ENCODE measurements around the gene ZNF665. TPM values are rescaled to one million over a fixed set of nuclear protein-coding genes. Genes with fewer than 3 reads are reported as not detected.

The ZNF665 gene
- total and polyA plus RNA-seq, 9 donors = 3.9 to 13.0 (median 9.2) TPM

GRCh38 chr19:53157626-53158025 lies 35.5 kb downstream of the ZNF665 start:
- Histone ChIP-seq H3K27ac (no peak overlapping the region), H3K36me3 (no peaks in the 10 kb centered on the region), H3K9me3 (no peaks in the 10 kb centered on the region), H3K27me3 (no peaks in the 10 kb centered on the region), H3K4me3 (peak overlapping the region; percentile 45), H3K4me1 (ENCODE audit: insufficient read depth) (no peaks in the 10 kb centered on the region)
- intact Hi-C loops (cut with DNase I) = no loop called here
- TF ChIP-seq POLR2A (IDR thresholded peaks at IDR 0.05) = no peak
- no peak for TF ChIP-seq CTCF (IDR thresholded peaks at IDR 0.05)
- TF ChIP-seq EP300 (IDR thresholded peaks at IDR 0.05) = no peak
- peak in 2 of 5 donors; percentile 19 to 23 for DNase-seq
- WGBS, 3 donors = 11 to 17% (median 17%) methylated on average over 7 of the region's 7 CpGs

GRCh38 chr19:53156850-53157249 lies 36.3 kb downstream of the ZNF665 start:
- DNase-seq = no peak
- no peaks in the 10 kb centered on the region for H3K27me3 ChIP-seq
- intact Hi-C loops (cut with DNase I) = no loop called here
- H3K4me3 ChIP-seq = no peak overlapping the region
- H3K36me3 ChIP-seq = no peaks in the 10 kb centered on the region
- no peaks in the 10 kb centered on the region for H3K9me3 ChIP-seq
- no peak overlapping the region for H3K27ac ChIP-seq
- TF ChIP-seq CTCF (IDR thresholded peaks at IDR 0.05) = no peak
- no peak for TF ChIP-seq EP300 (IDR thresholded peaks at IDR 0.05)
- no peak for TF ChIP-seq POLR2A (IDR thresholded peaks at IDR 0.05)
- 89 to 96% (median 91%) methylated on average over 9 of the region's 9 CpGs for WGBS, 3 donors
- H3K4me1 ChIP-seq (ENCODE audit: insufficient read depth) = no peaks in the 10 kb centered on the region

DNA sequence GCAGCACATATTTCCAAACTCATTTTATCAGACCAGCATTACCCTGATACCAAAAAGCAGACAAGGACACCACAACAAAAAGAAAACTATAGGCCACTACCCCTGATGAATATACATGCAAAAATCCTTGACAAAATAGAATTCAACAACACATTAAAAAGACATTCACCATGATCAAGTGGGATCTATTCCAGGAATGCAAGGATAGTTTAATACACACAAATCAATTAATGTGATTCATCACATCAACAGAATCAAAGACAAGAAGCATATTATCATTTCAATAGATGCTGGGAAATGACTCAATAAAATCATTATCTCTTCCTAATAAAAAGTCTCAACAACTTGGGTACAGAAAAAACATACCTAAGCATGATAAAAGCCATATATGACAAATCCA lies 45.5 kb downstream of the ZNF665 start:
- no peaks in the 10 kb centered on the region for H3K36me3 ChIP-seq
- H3K9me3 ChIP-seq = peaks cover 5 to 44% of the 10 kb centered on the region in 2 donors
- no peak for DNase-seq
- intact Hi-C loops (cut with DNase I) = no loop called here
- H3K4me3 ChIP-seq = no peak overlapping the region
- TF ChIP-seq EP300 (IDR thresholded peaks at IDR 0.05) = no peak
- TF ChIP-seq POLR2A (IDR thresholded peaks at IDR 0.05) = no peak
- TF ChIP-seq CTCF (IDR thresholded peaks at IDR 0.05) = no peak
- H3K4me1 ChIP-seq (ENCODE audit: insufficient read depth) = no peaks in the 10 kb centered on the region
- H3K27ac ChIP-seq = no peak overlapping the region
- no peaks in the 10 kb centered on the region for H3K27me3 ChIP-seq

DNA sequence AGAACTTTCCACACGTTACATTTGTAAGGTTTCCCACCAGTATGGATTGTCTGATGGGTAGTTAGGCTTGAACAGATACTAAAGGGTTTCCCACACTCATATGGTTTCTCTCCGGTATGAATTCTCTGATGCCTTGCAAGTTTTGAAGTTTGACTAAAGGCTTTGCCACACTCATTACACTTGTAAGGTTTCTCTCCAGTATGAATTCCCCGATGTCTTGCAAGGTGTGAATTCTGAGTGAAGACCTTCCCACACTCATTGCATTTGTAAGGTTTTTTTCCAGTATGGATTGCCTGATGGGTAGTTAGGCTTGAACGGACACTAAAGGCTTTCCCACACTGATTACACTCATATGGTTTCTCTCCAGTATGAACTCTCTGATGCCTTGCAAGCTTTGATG lies 52.8 kb downstream of the ZNF665 start:
- no peak overlapping the region for H3K27ac ChIP-seq
- H3K27me3 ChIP-seq = no peaks in the 10 kb centered on the region
- peaks cover under 1 to 36% of the 10 kb centered on the region in 2 donors for H3K9me3 ChIP-seq
- no peaks in the 10 kb centered on the region for H3K4me1 ChIP-seq (ENCODE audit: insufficient read depth)
- WGBS, 3 donors = 96 to 97% (median 97%) methylated on average over 4 of the region's 4 CpGs
- H3K36me3 ChIP-seq = no peaks in the 10 kb centered on the region
- intact Hi-C loops (cut with DNase I) = no loop called here
- no peak for DNase-seq
- H3K4me3 ChIP-seq = no peak overlapping the region
- TF ChIP-seq POLR2A (IDR thresholded peaks at IDR 0.05) = no peak
- TF ChIP-seq EP300 (IDR thresholded peaks at IDR 0.05) = no peak
- no peak for TF ChIP-seq CTCF (IDR thresholded peaks at IDR 0.05)

DNA sequence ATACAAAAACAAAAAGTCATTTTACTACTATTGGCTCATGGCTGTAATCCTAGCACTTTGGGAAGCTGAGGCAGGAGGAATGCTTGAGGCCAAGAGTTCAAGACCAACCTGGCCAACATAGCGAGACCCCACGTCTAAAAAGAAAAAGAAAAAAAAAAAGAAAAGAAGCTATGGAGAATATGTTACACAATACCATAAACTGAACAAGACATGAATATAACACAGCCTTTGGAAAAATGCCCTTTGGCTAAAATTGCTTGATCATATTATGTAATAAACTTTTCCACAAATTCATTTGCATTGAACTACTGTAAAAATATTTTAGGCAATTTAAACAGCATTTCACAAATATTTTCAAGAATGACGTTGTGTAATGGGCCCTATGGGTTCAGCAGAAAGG lies 56.7 kb downstream of the ZNF665 start:
- Histone ChIP-seq H3K27me3 (no peaks in the 10 kb centered on the region), H3K9me3 (peaks cover 0 to 20% of the 10 kb centered on the region in 2 donors), H3K4me1 (ENCODE audit: insufficient read depth) (peaks cover 4% of the 10 kb centered on the region), H3K4me3 (no peak overlapping the region), H3K36me3 (no peaks in the 10 kb centered on the region), H3K27ac (no peak overlapping the region)
- no peak for TF ChIP-seq EP300 (IDR thresholded peaks at IDR 0.05)
- TF ChIP-seq CTCF (IDR thresholded peaks at IDR 0.05) = no peak
- TF ChIP-seq POLR2A (IDR thresholded peaks at IDR 0.05) = no peak
- no peak for DNase-seq
- intact Hi-C loops (cut with DNase I) = no loop called here
- WGBS, 3 donors = 76 to 88% (median 81%) methylated on average over 3 of the region's 3 CpGs
